Spleen (tissue), 11 donors: ENCODE results near the gene TNS1. TPM values are rescaled to one million over a fixed set of nuclear protein-coding genes. Genes with fewer than 3 reads are reported as not detected.

Experiments used
- DNase-seq: peaks from one replicate; pipeline ENCODE4 v3.0.0-alpha.2; 2020
- H3K27ac ChIP-seq, 8 donors: fragments of 200-600 bp; sonication (generic) in 7 of 8; 1 replicate in 4 of 8; 2 replicates in 4 of 8; pipeline versions ENCODE4 v1.5.0 to v1.8.0; 2016 to 2021; ENCODE audit warnings: inconsistent platforms in 4 of 8, mild to moderate bottlenecking in 4 of 8, moderate library complexity in 1 of 8
- H3K27me3 ChIP-seq, 7 donors: fragments of 200-600 bp; sonication (generic) in 6 of 7; replicated peaks in 1 of 7; 1 replicate in 4 of 7; 2 replicates in 3 of 7; pipeline versions ENCODE4 v1.5.0 to v1.8.0; 2016 to 2021; ENCODE audit warnings: inconsistent platforms in 3 of 7, mild to moderate bottlenecking in 1 of 7
- H3K36me3 ChIP-seq, 6 donors: fragments of 200-600 bp; sonication (generic) in 5 of 6; 1 replicate in 4 of 6; 2 replicates in 2 of 6; pipeline versions ENCODE4 v1.5.0 to v1.8.0; 2016 to 2021; ENCODE audit warnings: inconsistent platforms in 2 of 6
- H3K4me1 ChIP-seq, 6 donors: fragments of 200-600 bp; sonication (generic) in 5 of 6; 1 replicate in 3 of 6; 2 replicates in 3 of 6; pipeline versions ENCODE4 v1.5.0 to v1.8.0; 2016 to 2021; ENCODE audit warnings: inconsistent platforms in 3 of 6
- H3K4me3 ChIP-seq, 8 donors: fragments of 200-600 bp; sonication (generic) in 7 of 8; 1 replicate in 4 of 8; 2 replicates in 4 of 8; pipeline versions ENCODE4 v1.5.0 to v1.8.0; 2016 to 2021; ENCODE audit warnings: inconsistent platforms in 4 of 8, mild to moderate bottlenecking in 4 of 8, moderate library complexity in 2 of 8
- H3K9me3 ChIP-seq, 8 donors: fragments of 200-600 bp; sonication (generic) in 7 of 8; 1 replicate in 4 of 8; 2 replicates in 4 of 8; pipeline versions ENCODE4 v1.5.0 to v1.8.0; 2016 to 2021; ENCODE audit warnings: inconsistent platforms in 4 of 8
- CTCF ChIP-seq, 11 experiments: fragments of 200-600 bp in 7 of 11; fragments of 450-650 bp in 4 of 11; sonication (generic) in 4 of 11; IDR thresholded peaks in 8 of 11; conservative IDR thresholded peaks in 3 of 11; 1 replicate in 7 of 11; 2 replicates in 4 of 11; pipeline versions ENCODE4 v1.4.0 to v1.8.0; 2016 to 2021; ENCODE audit warnings: antibody characterized with exemption in 11 of 11, inconsistent platforms in 4 of 11, mild to moderate bottlenecking in 1 of 11
- POLR2A ChIP-seq, 3 donors: fragments of 450-650 bp; IDR thresholded peaks; one replicate each; pipeline ENCODE4 v1.5.1; 2017; ENCODE audit warnings: antibody characterized with exemption in 3 of 3, mild to moderate bottlenecking in 1 of 3
- POLR2AphosphoS5 ChIP-seq, 3 donors: sonication (generic); formaldehyde crosslinking; IDR thresholded peaks; one replicate each; pipeline ENCODE4 v1.5.1; 2017; ENCODE audit warnings: antibody characterized with exemption in 3 of 3
- WGBS, 5 donors: extraction: QIAGEN DNeasy Blood & Tissue Kit in 3 of 5; methylation state at CpG; one replicate each; pipeline versions ENCODE4 v1.1.5 to v1.1.7; 2013 to 2018; 5-methylcytosine and 5-hydroxymethylcytosine counted together
- intact Hi-C: fragments of 100-400 bp; cut with DNase I; formaldehyde crosslinking; loops from one replicate; pipeline ENCODE4 v1.15.0; 2023; ENCODE audit warnings: low total_unique reads
- polyA plus RNA-seq, 3 donors: library from polyadenylated mRNA; stranded (reverse); fragments of 200-250 nt; gene quantifications; one replicate each; pipeline ENCODE4 v1.2.1, GENCODE V29; 2013
- total RNA-seq, 7 donors: library from RNA; depleted of rRNA in 3 of 7; stranded (reverse); fragments of >200 nt in 3 of 7; fragmentation: NEBNext Ultra II Directional in 4 of 7; extraction: Animal tissue kit (Norgen Biotek cat#: 25700) in 4 of 7; gene quantifications; one replicate each; pipeline versions ENCODE4 v1.1.0 to v1.2.1, GENCODE V29; 2016 to 2021
- donor health status: healthy with polysubstance abuse.
- donor health status: DM: no; HTN: no; CAD: no; lungs with moderate emphysema.
- donor health status: DM: no; HTN: no; CAD: no.
- donor health status: Bipolar disorder and iron deficiency.
- donor health status: healthy.
- donor health status: DM: no; HTN: no; CAD: no.
- donor health status: DM: yes; HTN: yes; CAD: no.

Gene TNS1
- total and polyA plus RNA-seq, 10 donors: 6.9 to 580 (median 246) TPM

DNA sequence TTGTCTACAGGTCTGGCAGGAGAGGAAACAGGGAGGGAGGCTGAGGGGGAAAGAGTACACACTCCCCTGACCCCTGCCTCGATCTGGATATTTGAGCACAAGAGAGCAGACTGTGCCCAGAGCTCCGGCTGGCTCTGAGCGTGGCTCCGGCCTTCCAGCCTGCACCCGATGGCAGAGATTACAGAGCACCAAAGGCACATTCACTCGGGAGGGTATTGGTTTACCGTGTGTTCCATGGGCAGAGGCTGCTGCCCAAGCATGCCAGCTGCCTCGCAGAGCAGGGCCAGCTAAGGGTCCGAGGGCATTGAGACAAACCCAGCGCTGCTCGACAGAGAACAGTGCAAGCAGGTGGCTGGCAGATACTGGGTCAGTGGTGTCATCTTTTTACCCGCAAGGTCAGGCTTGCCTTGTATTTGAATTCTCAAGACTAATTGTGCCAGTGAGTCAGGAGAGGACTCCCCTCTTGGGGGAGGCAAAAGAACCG, 132.2 kb downstream of the TNS1 start:
- H3K4me1 ChIP-seq: peaks cover 0 to 47% (median 27%) of the 10 kb centered on the region in 6 donors
- no peaks in the 10 kb centered on the region for H3K9me3 ChIP-seq
- TF ChIP-seq POLR2AphosphoS5 (IDR thresholded peaks at IDR 0.05) (peak in 1 of 3 donors; percentile 33), CTCF (IDR thresholded peaks at IDR 0.05 in 8 of 11, conservative IDR thresholded peaks at IDR 0.05 in 3 of 11) (no peak), POLR2A (IDR thresholded peaks at IDR 0.05) (no peak)
- H3K27me3 ChIP-seq: no peaks in the 10 kb centered on the region
- 77 to 90% (median 88%) methylated on average over 9 to 13 of the region's 13 CpGs for WGBS, 5 donors
- DNase-seq: no peak
- H3K27ac ChIP-seq: peak overlapping the region in 3 of 8 donors; percentile 12 to 50 (median 36)
- intact Hi-C loops: no loop called here
- peaks cover 0 to 100% (median 26%) of the 10 kb centered on the region in 6 donors for H3K36me3 ChIP-seq
- no peak overlapping the region for H3K4me3 ChIP-seq

- Histone ChIP-seq H3K36me3 (peaks cover 0 to 100% (median 31%) of the 10 kb centered on the region in 6 donors), H3K9me3 (no peaks in the 10 kb centered on the region), H3K27ac (peak overlapping the region in 5 of 8 donors; percentile 3 to 50 (median 29)), H3K27me3 (no peaks in the 10 kb centered on the region), H3K4me1 (peaks cover 2 to 58% (median 32%) of the 10 kb centered on the region in 6 donors), H3K4me3 (no peak overlapping the region)
- 68 to 95% (median 93%) methylated on average over 3 of the region's 3 CpGs for WGBS, 5 donors
- DNase-seq: no peak
- TF ChIP-seq POLR2A (IDR thresholded peaks at IDR 0.05) (no peak), POLR2AphosphoS5 (IDR thresholded peaks at IDR 0.05) (no peak), CTCF (IDR thresholded peaks at IDR 0.05 in 8 of 11, conservative IDR thresholded peaks at IDR 0.05 in 3 of 11) (no peak)
- intact Hi-C loops: no loop called here
Observed at GRCh38 chr2:217868911-217869334, 133.9 kb downstream of the TNS1 start.

DNA sequence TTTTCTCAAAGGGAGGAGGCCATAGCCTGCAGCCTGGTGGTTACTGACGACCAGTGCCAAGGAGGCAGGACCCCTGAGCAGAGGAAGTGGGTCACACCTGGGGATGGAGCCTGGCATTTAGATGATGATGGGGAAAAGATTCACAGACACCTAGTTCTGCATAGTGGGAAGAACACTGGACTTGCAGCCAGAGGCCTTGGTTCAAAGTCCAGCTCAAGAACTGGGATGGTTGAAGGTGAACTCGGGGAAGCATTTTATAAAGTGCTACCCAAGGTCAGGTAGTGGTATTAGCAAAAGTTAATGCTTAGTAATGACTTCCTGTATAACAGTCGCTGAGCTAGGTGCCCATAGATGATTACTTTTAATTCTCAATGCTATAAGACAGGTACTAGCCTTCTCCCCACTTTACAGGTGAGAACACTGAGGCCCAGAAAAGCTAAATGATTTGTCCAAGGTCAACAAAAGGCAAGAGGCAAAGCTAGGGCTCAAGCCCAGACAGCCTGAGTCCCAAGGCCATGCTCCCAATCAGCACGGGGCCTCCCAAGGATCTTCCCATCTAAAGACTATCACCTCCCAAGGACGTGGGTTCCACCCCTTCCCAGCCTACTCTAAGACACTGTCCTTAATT, 134.4 kb downstream of the TNS1 start:
- WGBS, 5 donors: 54 to 78% (median 70%) methylated on average over 5 of the region's 5 CpGs
- peaks cover 2 to 60% (median 32%) of the 10 kb centered on the region in 6 donors for H3K4me1 ChIP-seq
- H3K36me3 ChIP-seq: peaks cover 0 to 100% (median 34%) of the 10 kb centered on the region in 6 donors

More for the DNA sequence above, 134.4 kb downstream of the TNS1 start:
- intact Hi-C loops: no loop called here
- DNase-seq: no peak
- Histone ChIP-seq H3K27me3 (no peaks in the 10 kb centered on the region), H3K27ac (peak overlapping the region in 3 of 8 donors; percentile 3 to 50 (median 29)), H3K9me3 (no peaks in the 10 kb centered on the region), H3K4me3 (no peak overlapping the region)
- TF ChIP-seq POLR2AphosphoS5 (IDR thresholded peaks at IDR 0.05) (no peak), POLR2A (IDR thresholded peaks at IDR 0.05) (no peak), CTCF (IDR thresholded peaks at IDR 0.05 in 8 of 11, conservative IDR thresholded peaks at IDR 0.05 in 3 of 11) (no peak)
